Astrocyte (in vitro differentiated cells and primary cell): ENCODE measurements around the gene GPD2. TPM values are rescaled to one million over a fixed set of nuclear protein-coding genes. Genes with fewer than 3 reads are reported as not detected.

Source experiments
- DNase-seq: peaks from one replicate; pipeline ENCODE4 v3.0.0-alpha.2; 2010; ENCODE audit warnings: low read depth
- FAIRE-seq: peaks from 2 replicates; lab custom pipeline; 2011; peaks lifted over from hg19 to GRCh38; lab: Jason Lieb, UNC
- H2AFZ ChIP-seq: 2 replicates; pipeline ENCODE4 v1.6.0; 2012; ENCODE audit warnings: low read depth, low read length, inconsistent platforms
- H3K27ac ChIP-seq: 2 replicates; pipeline ENCODE4 v1.5.1; 2011; ENCODE audit warnings: low read depth, low read length, inconsistent platforms
- H3K27me3 ChIP-seq: 2 replicates; pipeline ENCODE4 v1.6.0; 2011; ENCODE audit warnings: low read length, inconsistent platforms; ENCODE audit not compliant: insufficient read depth
- H3K36me3 ChIP-seq: 2 replicates; pipeline ENCODE4 v1.5.1; 2011; ENCODE audit warnings: low read length, inconsistent platforms; ENCODE audit not compliant: insufficient read depth
- H3K4me1 ChIP-seq: 2 replicates; pipeline ENCODE4 v1.5.1; 2011; ENCODE audit warnings: low read length, inconsistent platforms; ENCODE audit not compliant: insufficient read depth
- H3K4me2 ChIP-seq: 2 replicates; pipeline ENCODE4 v1.6.0; 2012; ENCODE audit warnings: low read length, inconsistent platforms
- H3K4me3 ChIP-seq: 2 replicates; pipeline ENCODE4 v1.5.1; 2011; ENCODE audit warnings: low read depth, mild to moderate bottlenecking, low read length, inconsistent platforms; ENCODE audit not compliant: insufficient read depth
- H3K79me2 ChIP-seq: 2 replicates; pipeline ENCODE4 v1.6.0; 2012; ENCODE audit warnings: mild to moderate bottlenecking, low read length, inconsistent platforms; ENCODE audit not compliant: insufficient read depth
- H3K9ac ChIP-seq: 2 replicates; pipeline ENCODE4 v1.6.0; 2012; ENCODE audit warnings: mild to moderate bottlenecking, low read length, inconsistent platforms
- H3K9me3 ChIP-seq: 2 replicates; pipeline ENCODE4 v1.5.1; 2012; ENCODE audit warnings: low read depth, mild to moderate bottlenecking, low read length, inconsistent platforms; ENCODE audit not compliant: insufficient read depth
- H4K20me1 ChIP-seq: 2 replicates; pipeline ENCODE4 v1.6.0; 2012; ENCODE audit warnings: low read length, inconsistent platforms; ENCODE audit not compliant: insufficient read depth
- H3K27ac Mint-ChIP-seq: one replicate; pipeline ENCODE4 v1.8.0; 2021; ENCODE audit warnings: mild to moderate bottlenecking, mixed read lengths; ENCODE audit not compliant: unreplicated experiment
- H3K27me3 Mint-ChIP-seq: one replicate; pipeline ENCODE4 v1.8.0; 2021; ENCODE audit warnings: low read depth, mixed read lengths; ENCODE audit not compliant: unreplicated experiment
- H3K36me3 Mint-ChIP-seq: one replicate; pipeline ENCODE4 v1.8.0; 2021; ENCODE audit warnings: low read depth, mixed read lengths; ENCODE audit not compliant: unreplicated experiment
- H3K4me1 Mint-ChIP-seq: one replicate; pipeline ENCODE4 v1.8.0; 2021; ENCODE audit warnings: low read depth, mixed read lengths; ENCODE audit not compliant: unreplicated experiment
- H3K4me3 Mint-ChIP-seq: one replicate; pipeline ENCODE4 v1.8.0; 2021; ENCODE audit warnings: mild to moderate bottlenecking, moderate library complexity, mixed read lengths; ENCODE audit not compliant: unreplicated experiment
- H3K9me3 Mint-ChIP-seq: one replicate; pipeline ENCODE4 v1.8.0; 2021; ENCODE audit warnings: mild to moderate bottlenecking, mixed read lengths; ENCODE audit not compliant: unreplicated experiment
- EZH2 ChIP-seq: IDR thresholded peaks from 2 replicates; pipeline ENCODE4 v1.6.1; 2012; ENCODE audit warnings: mild to moderate bottlenecking, low read length, inconsistent platforms; ENCODE audit not compliant: insufficient read depth
- total RNA-seq: library from RNA; stranded (reverse); gene quantifications from 2 replicates; pipeline ENCODE4 v1.2.1, GENCODE V29; 2021
- TF ChIP-seq, protein P1 (sequence below): IDR thresholded peaks from 2 replicates; pipeline ENCODE4 v1.5.1; 2011; ENCODE audit warnings: low read depth, mild to moderate bottlenecking, inconsistent platforms, low read length, moderate library complexity; ENCODE audit not compliant: insufficient read depth

The GPD2 gene
- total RNA-seq, 1 donor from 2014 or later: 29.0 TPM

DNA sequence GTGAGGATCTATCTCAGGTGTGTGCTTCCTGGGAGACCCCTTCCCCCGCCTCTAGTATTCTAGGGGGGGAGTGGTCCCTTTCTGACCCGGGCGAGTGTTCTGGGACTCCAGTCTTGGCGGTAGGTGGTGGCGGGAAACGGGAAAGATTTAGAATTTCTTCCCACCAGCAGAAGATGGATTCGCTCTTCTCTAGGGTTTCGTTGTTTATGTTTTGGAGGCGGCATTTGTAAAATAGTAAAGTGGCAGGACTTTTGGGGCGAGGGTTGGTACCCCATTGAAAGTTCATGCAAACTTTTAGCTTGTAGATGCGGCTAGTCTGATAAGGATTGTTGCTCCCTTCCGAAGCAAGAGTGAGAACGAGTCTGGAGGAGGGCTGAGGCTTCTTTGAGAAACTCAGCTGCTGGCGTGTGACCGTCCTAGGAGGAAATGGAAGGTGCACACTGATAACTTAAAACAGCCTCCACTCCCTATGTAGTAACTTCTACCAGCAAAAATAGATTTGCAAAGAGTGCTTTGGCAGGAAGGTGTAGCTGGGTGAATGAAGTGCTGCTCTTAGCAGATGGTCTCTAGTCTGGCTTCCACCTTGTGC is 412 bp downstream of the GPD2 start:
- Histone ChIP-seq H3K27me3 (no peaks in the 10 kb centered on the region), H3K9ac (peak overlapping the region; percentile 92), H3K36me3 (no peaks in the 10 kb centered on the region), H3K79me2 (peaks cover 37% of the 10 kb centered on the region), H3K27ac (peak overlapping the region; percentile 89), H2AFZ (peak overlapping the region; percentile 87), H3K4me3 (peak overlapping the region; percentile 66), H3K4me1 (peaks cover 21% of the 10 kb centered on the region), H4K20me1 (no peaks in the 10 kb centered on the region), H3K9me3 (no peaks in the 10 kb centered on the region), H3K4me2 (peak overlapping the region; percentile 91)
- no peak for FAIRE-seq
- no peaks in the 10 kb centered on the region for H3K27me3 Mint-ChIP-seq
- no peaks in the 10 kb centered on the region for H3K36me3 Mint-ChIP-seq
- H3K4me1 Mint-ChIP-seq: peaks cover 20% of the 10 kb centered on the region
- TF ChIP-seq, protein P1, sequence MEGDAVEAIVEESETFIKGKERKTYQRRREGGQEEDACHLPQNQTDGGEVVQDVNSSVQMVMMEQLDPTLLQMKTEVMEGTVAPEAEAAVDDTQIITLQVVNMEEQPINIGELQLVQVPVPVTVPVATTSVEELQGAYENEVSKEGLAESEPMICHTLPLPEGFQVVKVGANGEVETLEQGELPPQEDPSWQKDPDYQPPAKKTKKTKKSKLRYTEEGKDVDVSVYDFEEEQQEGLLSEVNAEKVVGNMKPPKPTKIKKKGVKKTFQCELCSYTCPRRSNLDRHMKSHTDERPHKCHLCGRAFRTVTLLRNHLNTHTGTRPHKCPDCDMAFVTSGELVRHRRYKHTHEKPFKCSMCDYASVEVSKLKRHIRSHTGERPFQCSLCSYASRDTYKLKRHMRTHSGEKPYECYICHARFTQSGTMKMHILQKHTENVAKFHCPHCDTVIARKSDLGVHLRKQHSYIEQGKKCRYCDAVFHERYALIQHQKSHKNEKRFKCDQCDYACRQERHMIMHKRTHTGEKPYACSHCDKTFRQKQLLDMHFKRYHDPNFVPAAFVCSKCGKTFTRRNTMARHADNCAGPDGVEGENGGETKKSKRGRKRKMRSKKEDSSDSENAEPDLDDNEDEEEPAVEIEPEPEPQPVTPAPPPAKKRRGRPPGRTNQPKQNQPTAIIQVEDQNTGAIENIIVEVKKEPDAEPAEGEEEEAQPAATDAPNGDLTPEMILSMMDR: no peak
- TF ChIP-seq EZH2: no peak
- H3K27ac Mint-ChIP-seq: peak overlapping the region; percentile 94
- peak overlapping the region; percentile 93 for H3K4me3 Mint-ChIP-seq
- DNase-seq: no peak
- H3K9me3 Mint-ChIP-seq: peaks cover 1% of the 10 kb centered on the region

DNA sequence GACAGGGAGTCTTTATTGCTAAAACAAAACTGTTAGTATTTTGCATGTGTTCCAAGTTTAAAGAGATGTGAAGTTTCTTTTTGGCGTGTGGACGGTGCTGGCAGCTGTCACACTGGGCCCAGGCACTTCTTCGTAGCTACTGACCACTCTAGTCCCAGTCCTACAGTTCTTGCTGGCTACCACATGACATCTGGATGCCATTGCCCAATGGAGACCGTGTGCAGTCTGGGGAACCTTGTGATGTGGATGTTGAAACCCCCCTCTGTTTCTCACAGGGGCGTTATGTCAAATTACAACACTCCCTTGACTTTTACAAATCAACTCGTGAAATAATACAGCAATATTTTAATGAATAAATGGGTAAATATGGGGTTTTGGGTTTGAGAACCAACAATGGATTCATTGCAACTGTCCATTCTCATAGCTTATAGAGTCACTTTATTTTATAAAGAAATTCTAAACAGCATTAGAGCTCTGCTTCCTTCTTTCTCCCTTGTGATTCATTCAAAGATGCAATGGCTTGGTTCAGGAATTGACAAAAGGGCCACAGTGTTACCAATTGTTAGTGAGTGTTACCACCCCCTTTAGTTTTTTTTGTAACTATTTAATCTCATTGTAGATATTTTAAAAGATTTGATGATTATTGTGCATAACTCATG is 1.2 kb downstream of the GPD2 start:
- Histone ChIP-seq H3K27ac (no peak overlapping the region), H3K4me1 (peaks cover 21% of the 10 kb centered on the region), H3K4me3 (peak overlapping the region; percentile 66), H3K4me2 (peak overlapping the region; percentile 91), H4K20me1 (no peaks in the 10 kb centered on the region), H3K36me3 (no peaks in the 10 kb centered on the region), H3K9ac (peak overlapping the region; percentile 92), H2AFZ (no peak overlapping the region), H3K27me3 (no peaks in the 10 kb centered on the region), H3K79me2 (peaks cover 39% of the 10 kb centered on the region), H3K9me3 (no peaks in the 10 kb centered on the region)
- Mint-ChIP-seq H3K27ac (no peak overlapping the region), H3K4me3 (peak overlapping the region; percentile 93), H3K27me3 (no peaks in the 10 kb centered on the region), H3K9me3 (peaks cover 1% of the 10 kb centered on the region), H3K4me1 (peaks cover 20% of the 10 kb centered on the region), H3K36me3 (no peaks in the 10 kb centered on the region)
- TF ChIP-seq, protein P1: no peak
- TF ChIP-seq EZH2: no peak
- no peak for FAIRE-seq
- DNase-seq: no peak

DNA sequence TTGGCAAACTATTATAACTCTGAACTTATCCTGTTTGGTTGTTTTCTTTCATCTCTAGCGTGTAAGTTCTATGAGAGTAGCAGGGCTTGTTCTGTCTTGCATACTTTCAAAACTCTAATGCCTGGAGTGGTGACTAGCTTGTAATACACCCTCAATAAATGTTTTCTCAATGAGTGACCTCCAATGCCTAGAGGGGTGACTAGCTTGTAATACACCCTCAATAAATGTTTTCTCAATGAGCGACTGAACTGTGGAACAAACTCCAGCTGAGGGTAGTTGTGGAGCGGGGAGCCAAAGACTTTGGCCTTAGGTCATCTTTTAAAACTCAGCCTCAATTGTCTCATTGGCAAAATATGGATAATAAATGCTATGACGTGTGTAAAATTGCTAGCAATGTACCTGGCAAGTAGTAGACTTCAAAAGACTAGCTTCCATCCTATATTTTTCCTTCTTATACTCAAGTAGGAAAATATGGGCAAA is 1.8 kb downstream of the GPD2 start:
- DNase-seq (no peak), FAIRE-seq (no peak)
- no peak overlapping the region for H3K9ac ChIP-seq
- no peak overlapping the region for H3K4me3 ChIP-seq
- Mint-ChIP-seq H3K4me1 (peaks cover 20% of the 10 kb centered on the region), H3K36me3 (no peaks in the 10 kb centered on the region), H3K27ac (no peak overlapping the region), H3K9me3 (peaks cover 1% of the 10 kb centered on the region), H3K27me3 (no peaks in the 10 kb centered on the region), H3K4me3 (no peak overlapping the region)
- H3K9me3 ChIP-seq: no peaks in the 10 kb centered on the region
- no peak overlapping the region for H2AFZ ChIP-seq
- peaks cover 39% of the 10 kb centered on the region for H3K79me2 ChIP-seq
- TF ChIP-seq EZH2: no peak
- TF ChIP-seq, protein P1: no peak
- H3K4me1 ChIP-seq: peaks cover 21% of the 10 kb centered on the region
- peak overlapping the region; percentile 91 for H3K4me2 ChIP-seq
- no peak overlapping the region for H3K27ac ChIP-seq
- no peaks in the 10 kb centered on the region for H4K20me1 ChIP-seq
- H3K36me3 ChIP-seq: no peaks in the 10 kb centered on the region
- no peaks in the 10 kb centered on the region for H3K27me3 ChIP-seq
